Kidney (tissue), 14 donors: ENCODE measurements around the gene UPK1A. TPM values are rescaled to one million over a fixed set of nuclear protein-coding genes. Genes with fewer than 3 reads are reported as not detected.

Experiments used
- DNase-seq, 5 donors: peaks; one replicate each; pipeline ENCODE4 v3.0.0-alpha.2; 2013 to 2020
- FAIRE-seq: peaks from 2 replicates; lab custom pipeline; 2012; peaks lifted over from hg19 to GRCh38; lab: Jason Lieb, UNC
- H3K27ac ChIP-seq, 2 donors: one replicate each; pipeline ENCODE4 v1.7.0; 2013; ENCODE audit warnings: low read depth in 2 of 2, low read length in 2 of 2, inconsistent platforms in 1 of 2
- H3K27me3 ChIP-seq: one replicate; pipeline ENCODE4 v1.7.1; 2013; ENCODE audit warnings: low read length, inconsistent platforms; ENCODE audit not compliant: control insufficient read depth, insufficient read depth
- H3K36me3 ChIP-seq, 3 donors: one replicate each; pipeline versions ENCODE4 v1.7.0 to v1.7.1; 2013; ENCODE audit warnings: low read length in 3 of 3, control low read depth in 1 of 3, inconsistent platforms in 1 of 3; ENCODE audit not compliant: insufficient read depth in 3 of 3, control insufficient read depth in 2 of 3
- H3K4me1 ChIP-seq, 3 donors: one replicate each; pipeline versions ENCODE4 v1.7.0 to v1.7.1; 2013; ENCODE audit warnings: low read length in 3 of 3, inconsistent platforms in 1 of 3, low read depth in 1 of 3; ENCODE audit not compliant: control insufficient read depth in 2 of 3, insufficient read depth in 2 of 3
- H3K4me3 ChIP-seq, 3 donors: one replicate each; pipeline versions ENCODE4 v1.7.0 to v1.8.1; 2013; ENCODE audit warnings: low read length in 3 of 3, control low read depth in 1 of 3, inconsistent platforms in 1 of 3
- H3K9ac ChIP-seq, 3 donors: one replicate each; pipeline versions ENCODE4 v1.7.0 to v1.7.1; 2013; ENCODE audit warnings: low read length in 3 of 3, control low read depth in 1 of 3, inconsistent platforms in 1 of 3
- H3K9me3 ChIP-seq, 3 donors: one replicate each; pipeline versions ENCODE4 v1.7.0 to v1.7.1; 2013; ENCODE audit warnings: low read length in 3 of 3, control low read depth in 1 of 3, inconsistent platforms in 1 of 3; ENCODE audit not compliant: control insufficient read depth in 2 of 3, insufficient read depth in 1 of 3
- intact Hi-C: fragments of 100-400 bp; cut with DNase I; formaldehyde crosslinking; loops from one replicate; pipeline ENCODE4 v1.11.1; 2022
- polyA plus RNA-seq: library from polyadenylated mRNA; stranded (reverse); fragments of 350-450 nt; fragmentation: Illumina TruSeq; extraction: RNeasy Lipid Tissue Mini Kit (QIAGEN cat#74804); gene quantifications from one replicate; pipeline ENCODE4 v1.2.3, GENCODE V29; 2014; ENCODE audit warnings: low read depth, low replicate concordance; ENCODE audit not compliant: insufficient read depth
- total RNA-seq: library from RNA; stranded (reverse); fragmentation: NEBNext Ultra II Directional; extraction: Animal tissue kit (Norgen Biotek cat#: 25700); gene quantifications from one replicate; pipeline ENCODE4 v1.2.1, GENCODE V29; 2021
- TF ChIP-seq, protein P1 (sequence below): IDR thresholded peaks from 3 replicates; pipeline ENCODE4 v1.5.1; 2012; ENCODE audit warnings: mild to moderate bottlenecking, moderate library complexity, borderline replicate concordance; ENCODE audit not compliant: insufficient read depth; ENCODE audit errors: extremely low read depth
- donor health status: control.
- donor health status: control.
- donor health status: control.
- donor health status: control.
- donor health status: control.
- donor health status: DM: yes; HTN: yes; CAD: no.
- donor health status: Normal renal cell carcinoma (clear cell type).

The UPK1A gene
- total and polyA plus RNA-seq, 2 donors from 2014 or later = 0.32 TPM; not detected in 1

GRCh38 chr19:35655600-35655999 is 10.7 kb upstream of the UPK1A start:
- intact Hi-C loops = no loop called here
- Histone ChIP-seq H3K27ac (no peak overlapping the region), H3K4me3 (no peak overlapping the region), H3K4me1 (no peaks in the 10 kb centered on the region), H3K36me3 (peaks cover 4 to 25% (median 25%) of the 10 kb centered on the region in 3 donors), H3K9ac (no peak overlapping the region), H3K27me3 (no peaks in the 10 kb centered on the region), H3K9me3 (no peaks in the 10 kb centered on the region)
- TF ChIP-seq, protein P1, sequence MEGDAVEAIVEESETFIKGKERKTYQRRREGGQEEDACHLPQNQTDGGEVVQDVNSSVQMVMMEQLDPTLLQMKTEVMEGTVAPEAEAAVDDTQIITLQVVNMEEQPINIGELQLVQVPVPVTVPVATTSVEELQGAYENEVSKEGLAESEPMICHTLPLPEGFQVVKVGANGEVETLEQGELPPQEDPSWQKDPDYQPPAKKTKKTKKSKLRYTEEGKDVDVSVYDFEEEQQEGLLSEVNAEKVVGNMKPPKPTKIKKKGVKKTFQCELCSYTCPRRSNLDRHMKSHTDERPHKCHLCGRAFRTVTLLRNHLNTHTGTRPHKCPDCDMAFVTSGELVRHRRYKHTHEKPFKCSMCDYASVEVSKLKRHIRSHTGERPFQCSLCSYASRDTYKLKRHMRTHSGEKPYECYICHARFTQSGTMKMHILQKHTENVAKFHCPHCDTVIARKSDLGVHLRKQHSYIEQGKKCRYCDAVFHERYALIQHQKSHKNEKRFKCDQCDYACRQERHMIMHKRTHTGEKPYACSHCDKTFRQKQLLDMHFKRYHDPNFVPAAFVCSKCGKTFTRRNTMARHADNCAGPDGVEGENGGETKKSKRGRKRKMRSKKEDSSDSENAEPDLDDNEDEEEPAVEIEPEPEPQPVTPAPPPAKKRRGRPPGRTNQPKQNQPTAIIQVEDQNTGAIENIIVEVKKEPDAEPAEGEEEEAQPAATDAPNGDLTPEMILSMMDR = no peak
- DNase-seq = no peak
- FAIRE-seq = no peak

GRCh38 chr19:35656700-35657099 is 9.6 kb upstream of the UPK1A start:
- intact Hi-C loops = no loop called here
- TF ChIP-seq, protein P1 = no peak
- Histone ChIP-seq H3K36me3 (peaks cover 4 to 25% (median 25%) of the 10 kb centered on the region in 3 donors), H3K27ac (no peak overlapping the region), H3K4me1 (no peaks in the 10 kb centered on the region), H3K9me3 (no peaks in the 10 kb centered on the region), H3K9ac (no peak overlapping the region), H3K4me3 (no peak overlapping the region), H3K27me3 (no peaks in the 10 kb centered on the region)
- DNase-seq = no peak
- no peak for FAIRE-seq

GRCh38 chr19:35657904-35658700 is 8.2 kb upstream of the UPK1A start:
- peaks cover 4 to 25% (median 25%) of the 10 kb centered on the region in 3 donors for H3K36me3 ChIP-seq
- intact Hi-C loops = no loop called here
- TF ChIP-seq, protein P1 = no peak
- no peak overlapping the region for H3K9ac ChIP-seq
- FAIRE-seq = no peak
- no peaks in the 10 kb centered on the region for H3K27me3 ChIP-seq
- no peak overlapping the region for H3K27ac ChIP-seq
- no peak for DNase-seq
- H3K4me1 ChIP-seq = no peaks in the 10 kb centered on the region
- no peak overlapping the region for H3K4me3 ChIP-seq
- no peaks in the 10 kb centered on the region for H3K9me3 ChIP-seq
